SKM-1 treated with dmso at 0.1 percent for 144 hours (cell line): ENCODE data around the gene STARD9.

Source experiments
- DNase-seq: peaks from one replicate; lab custom pipeline; 2025; ENCODE audit not compliant: unreplicated experiment; lab: John Stamatoyannopoulos, UW

STARD9 gene

DNA sequence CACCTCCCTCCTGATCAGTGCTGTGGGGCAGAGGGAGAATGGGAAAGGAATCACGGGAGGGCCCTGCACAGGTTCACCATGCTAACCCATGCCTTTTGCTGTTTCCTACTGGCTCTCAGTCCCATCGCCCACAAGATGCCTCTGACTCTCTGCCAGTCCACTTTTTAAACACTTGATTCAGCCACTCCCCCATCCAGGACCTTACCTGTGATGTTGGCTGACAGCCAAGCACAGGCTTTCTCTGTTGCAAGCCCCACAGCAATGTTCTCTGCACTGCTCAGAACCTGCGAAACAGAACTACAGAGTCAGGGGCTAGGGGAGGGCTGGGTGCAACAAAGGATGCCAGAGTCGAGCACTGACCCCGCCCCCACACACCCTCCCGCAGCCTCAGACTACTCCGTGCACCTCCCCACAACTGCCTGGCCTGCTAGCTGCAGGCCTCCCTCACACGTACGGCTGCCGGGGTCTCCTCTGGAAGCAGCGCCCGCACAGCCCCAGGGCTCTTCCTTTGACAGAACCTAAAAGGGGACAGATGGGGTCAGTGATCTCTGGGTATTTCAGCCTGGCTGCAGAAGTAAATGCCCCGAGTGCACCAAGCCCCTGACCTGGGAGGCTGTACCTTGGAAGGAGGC lies 152.5 kb downstream of the STARD9 start:
- no peak for DNase-seq

DNA sequence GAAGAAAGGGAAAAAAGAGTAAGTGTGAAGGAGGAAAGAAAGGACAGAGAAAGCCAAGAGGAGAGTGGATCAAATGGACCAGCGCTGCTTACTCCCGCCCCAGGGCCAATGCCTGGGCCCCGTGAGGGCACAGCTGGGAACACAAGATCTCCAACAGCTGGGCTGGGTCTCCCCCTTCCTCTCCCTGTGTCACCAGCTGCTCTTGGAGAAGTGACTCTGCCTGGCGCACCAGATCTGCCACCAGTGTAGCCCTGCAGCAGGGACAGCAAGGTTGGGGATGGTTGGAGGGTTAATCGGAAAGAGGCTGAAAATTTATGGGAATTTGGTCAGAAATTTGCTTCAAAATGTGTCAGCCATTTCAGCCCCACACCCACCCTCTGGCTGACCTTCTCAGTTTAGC lies 153.2 kb downstream of the STARD9 start:
- no peak for DNase-seq

DNA sequence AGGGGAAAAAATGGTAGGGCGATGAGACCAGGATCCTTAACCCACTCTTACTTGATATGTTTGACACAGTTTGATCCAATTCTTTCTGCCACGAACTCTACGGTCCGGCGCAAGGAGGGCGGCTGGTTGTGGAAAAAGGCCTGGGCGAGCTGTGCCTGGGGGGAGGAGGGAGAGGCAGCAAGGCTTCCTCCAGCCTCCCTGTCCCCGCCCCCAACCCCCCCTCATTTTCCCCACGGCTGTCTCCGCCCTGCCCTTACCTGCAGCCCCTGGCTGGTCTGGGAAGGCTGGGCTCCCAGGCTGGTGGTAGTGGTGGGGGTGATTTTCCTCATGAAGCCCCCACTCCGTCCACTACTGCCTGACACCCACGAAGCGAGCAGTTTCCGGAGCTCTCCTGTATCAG lies 153.6 kb downstream of the STARD9 start:
- no peak for DNase-seq

DNA sequence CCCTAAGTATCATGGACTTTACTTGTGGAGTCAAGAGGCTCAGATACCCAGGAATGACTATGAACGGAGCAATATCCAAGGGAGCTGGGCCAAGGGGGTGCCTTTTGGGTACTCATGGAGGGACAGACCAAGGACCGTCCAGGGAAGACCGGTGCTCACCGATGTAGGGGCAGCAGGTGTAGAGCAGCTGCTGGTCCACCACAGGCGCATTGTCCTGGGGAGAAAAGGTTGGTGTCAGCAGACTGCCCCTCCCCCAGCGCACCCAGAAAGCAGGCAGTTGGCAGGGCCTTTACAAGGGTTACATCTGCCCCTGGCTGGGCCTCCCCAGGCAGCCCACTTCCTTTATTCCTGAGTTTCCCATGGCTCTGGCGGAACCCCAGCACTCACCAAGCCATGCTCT lies 154.0 kb downstream of the STARD9 start:
- DNase-seq: no peak

GRCh38 chr15:42730135-42730534 lies 154.7 kb downstream of the STARD9 start:
- no peak for DNase-seq

GRCh38 chr15:42730536-42730935 lies 155.1 kb downstream of the STARD9 start:
- DNase-seq: no peak

DNA sequence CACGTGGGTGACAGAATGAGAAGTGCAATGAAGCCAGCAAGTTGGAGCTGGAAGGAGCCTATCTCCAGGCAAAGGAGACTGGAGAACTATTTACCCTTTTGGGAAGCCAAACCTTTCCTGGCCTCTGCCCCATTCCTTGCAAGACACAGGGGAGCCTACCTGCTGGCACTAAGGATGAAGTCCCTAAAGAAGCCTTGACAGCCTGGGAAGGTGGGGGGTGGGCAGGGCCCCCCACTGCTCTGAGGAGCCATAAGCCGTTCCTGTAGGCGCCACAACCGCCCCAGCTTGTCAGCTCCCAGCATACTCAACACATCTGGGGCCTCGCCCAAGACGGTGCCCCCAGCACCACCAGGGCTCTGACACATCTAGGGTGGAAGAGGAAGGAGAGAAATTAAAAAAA lies 156.1 kb downstream of the STARD9 start:
- DNase-seq: no peak

- DNase-seq: no peak
Measured at GRCh38 chr15:42732095-42732827, 156.9 kb downstream of the STARD9 start.

GRCh38 chr15:42733027-42733426 lies 157.6 kb downstream of the STARD9 start:
- DNase-seq: no peak

DNA sequence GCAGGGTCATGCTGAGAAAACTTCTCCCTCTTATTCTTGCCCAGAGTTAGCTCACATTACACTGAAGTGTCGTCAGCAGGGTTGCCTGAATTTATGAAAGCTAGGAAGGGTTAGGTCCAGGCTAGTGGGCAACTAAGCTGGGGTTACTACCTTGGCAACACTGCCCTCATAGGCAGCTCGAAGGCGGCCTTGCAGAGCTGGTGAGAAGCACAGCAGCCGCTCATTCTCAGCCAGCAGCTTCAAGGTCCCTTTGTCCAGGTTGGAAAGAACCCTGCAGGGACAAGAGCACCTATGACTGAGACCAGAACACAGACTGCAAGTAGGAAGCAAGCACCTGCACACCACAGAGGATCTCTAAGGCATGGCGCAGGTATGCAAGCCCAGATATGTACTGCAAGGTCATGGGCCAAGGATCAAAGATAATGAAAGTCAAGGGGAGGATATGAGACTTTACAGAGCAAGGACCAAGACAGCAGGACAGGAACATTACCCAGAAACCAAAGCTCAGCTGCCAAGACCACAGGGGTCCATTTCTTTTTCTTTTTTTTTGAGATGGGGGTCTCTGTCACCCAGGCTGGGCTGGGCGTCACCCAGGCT lies 158.8 kb downstream of the STARD9 start:
- no peak for DNase-seq

GRCh38 chr15:42735382-42736165 lies 160.2 kb downstream of the STARD9 start:
- DNase-seq: no peak

GRCh38 chr15:42736178-42736792 lies 160.9 kb downstream of the STARD9 start:
- DNase-seq: no peak

GRCh38 chr15:42736793-42737528 lies 161.6 kb downstream of the STARD9 start, which contains the start of gene CDAN1:
Gene CDAN1, minus strand, starts transcription at chr15:42737128. Its CDS starts 26 bp downstream, at chr15:42737102.
- DNase-seq: peak; percentile 79

GRCh38 chr15:42737529-42738328 lies 162.3 kb downstream of the STARD9 start:
- no peak for DNase-seq

DNA sequence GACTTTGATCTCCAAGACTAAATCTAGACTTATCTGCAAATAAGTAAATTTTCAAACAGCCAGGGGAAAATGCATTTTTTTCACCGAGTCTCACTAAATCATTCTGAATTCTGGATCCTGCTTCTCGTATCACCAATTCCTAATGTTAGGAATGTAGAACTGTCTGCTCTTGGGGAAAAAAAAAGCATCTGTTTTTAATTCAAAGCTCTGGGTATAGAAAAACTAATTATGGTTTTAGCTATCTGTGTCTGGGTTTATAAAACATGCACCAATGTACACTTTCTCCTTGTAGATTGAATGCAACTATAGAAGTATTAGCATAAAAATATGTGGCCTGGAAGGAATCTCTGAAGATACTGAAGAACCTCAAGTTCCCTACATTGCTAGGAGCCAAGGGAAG lies 166.3 kb downstream of the STARD9 start:
- no peak for DNase-seq

DNA sequence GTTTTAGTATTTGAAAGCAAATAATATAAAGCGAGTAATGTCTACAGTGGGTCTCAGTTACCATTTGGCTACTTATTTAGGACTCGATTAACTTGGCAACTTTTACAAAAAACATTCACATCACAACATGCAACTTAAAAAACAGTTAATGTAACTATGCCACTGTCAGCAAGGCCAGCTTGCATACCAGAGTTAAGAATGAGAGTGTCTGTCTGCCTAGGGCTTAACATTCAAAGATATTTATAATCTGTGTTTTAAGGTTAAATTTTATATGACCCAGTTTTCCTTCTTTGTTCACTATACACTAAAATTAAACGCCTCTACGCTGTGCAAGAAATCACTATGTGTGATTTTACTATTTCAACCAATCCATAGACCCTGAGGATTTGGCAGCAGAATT lies 166.7 kb downstream of the STARD9 start:
- DNase-seq: no peak

DNA sequence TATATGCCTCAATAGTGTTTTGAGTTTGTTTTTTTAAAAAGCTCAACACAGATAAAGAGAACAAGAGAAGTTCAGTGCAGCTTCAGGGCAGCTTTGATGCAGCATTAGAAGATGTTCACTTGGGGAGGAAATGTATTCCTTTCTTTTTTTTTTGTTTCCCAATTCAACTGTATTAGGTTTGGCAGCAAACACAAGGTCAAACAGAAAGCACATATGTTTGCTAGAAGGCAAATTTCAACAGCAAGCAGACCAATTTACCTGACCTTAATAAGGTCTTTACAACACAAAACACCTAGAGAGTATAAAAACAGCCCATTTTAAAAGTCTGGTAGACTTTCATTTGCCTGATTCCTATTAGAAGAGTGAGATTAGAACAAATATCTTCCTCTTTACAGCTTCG lies 168.8 kb downstream of the STARD9 start:
- no peak for DNase-seq

DNA sequence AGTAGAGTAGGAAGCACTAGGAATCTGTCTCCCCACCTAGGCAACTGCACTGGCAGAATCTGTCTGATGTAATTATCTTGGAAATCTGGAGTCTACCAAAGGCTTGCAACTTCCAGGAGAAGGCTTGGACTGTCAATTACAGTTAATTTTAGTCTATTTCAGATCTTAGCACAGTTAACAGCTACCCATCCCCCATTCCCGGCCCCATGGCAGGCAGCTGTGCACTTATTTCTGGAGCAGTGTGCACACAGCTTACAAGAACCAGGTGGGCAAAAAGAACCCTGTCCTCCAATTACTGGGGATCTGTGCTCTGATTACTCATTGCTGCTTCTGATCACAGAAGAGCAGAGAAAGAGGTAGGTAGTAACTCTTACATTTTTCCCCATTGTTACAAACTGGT lies 173.9 kb downstream of the STARD9 start:
- DNase-seq: no peak

DNA sequence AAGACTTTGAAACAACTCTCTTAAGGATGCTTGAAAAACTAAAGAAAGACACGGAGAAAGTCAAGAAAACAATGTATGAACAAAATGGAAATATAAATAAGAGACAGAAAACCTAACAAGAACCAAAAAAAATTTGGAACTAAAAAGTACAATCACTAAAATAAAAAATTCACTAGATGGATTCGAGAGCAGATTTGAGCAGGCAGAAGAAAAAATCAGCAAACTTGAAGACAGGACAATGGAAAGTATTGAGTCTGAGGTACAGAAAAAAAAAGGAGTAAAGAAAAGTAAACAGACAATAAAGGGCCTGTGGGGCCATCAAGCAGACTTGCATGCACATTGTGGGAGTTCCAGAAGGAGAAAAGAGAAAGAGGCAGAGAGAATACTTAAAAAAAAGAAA lies 174.9 kb downstream of the STARD9 start:
- no peak for DNase-seq

GRCh38 chr15:42759093-42759492 lies 183.7 kb downstream of the STARD9 start:
- no peak for DNase-seq
